HEK293 (cell line): ENCODE results near the gene IL1RAPL1.

ENCODE experiments used
- CTCF ChIP-seq: fragments of 450-650 bp; formaldehyde crosslinking; IDR thresholded peaks from 2 replicates; pipeline ENCODE4 v1.5.1; 2016; ENCODE audit warnings: missing biosample characterization, missing genetic modification characterization
- ELK4 ChIP-seq: IDR thresholded peaks from 2 replicates; pipeline ENCODE4 v1.6.1; 2011; ENCODE audit warnings: mild to moderate bottlenecking, low read depth, low read length, borderline replicate concordance
- KLF1 ChIP-seq: fragments of 450-650 bp; formaldehyde crosslinking; IDR thresholded peaks from 2 replicates; pipeline ENCODE4 v1.5.1; 2016; ENCODE audit warnings: missing biosample characterization, missing genetic modification characterization
- ZBTB8A ChIP-seq: fragments of 450-650 bp; formaldehyde crosslinking; IDR thresholded peaks from 2 replicates; pipeline ENCODE4 v1.5.1; 2016; ENCODE audit warnings: missing biosample characterization, missing genetic modification characterization
- ZNF76 ChIP-seq: fragments of 450-650 bp; formaldehyde crosslinking; IDR thresholded peaks from 2 replicates; pipeline ENCODE4; 2016; ENCODE audit warnings: low read depth, missing biosample characterization, missing genetic modification characterization, borderline replicate concordance
- TF ChIP-seq, protein P1 (sequence below): fragments of 450-650 bp; formaldehyde crosslinking; IDR thresholded peaks from 2 replicates; pipeline ENCODE4 v1.5.1; 2016; ENCODE audit warnings: missing biosample characterization, missing genetic modification characterization
- TF ChIP-seq, protein P2 (sequence below): fragments of 450-650 bp; formaldehyde crosslinking; IDR thresholded peaks from 2 replicates; pipeline ENCODE4 v1.5.1; 2016; ENCODE audit warnings: missing biosample characterization, missing genetic modification characterization
- TF ChIP-seq, protein P3 (sequence below): fragments of 450-650 bp; formaldehyde crosslinking; IDR thresholded peaks from 2 replicates; pipeline ENCODE4 v1.5.1; 2016; ENCODE audit warnings: missing biosample characterization, missing genetic modification characterization

- no peak for TF ChIP-seq ZBTB8A (tag by site-specific recombination)
- TF ChIP-seq ELK4, result no peak
- TF ChIP-seq, protein P1, sequence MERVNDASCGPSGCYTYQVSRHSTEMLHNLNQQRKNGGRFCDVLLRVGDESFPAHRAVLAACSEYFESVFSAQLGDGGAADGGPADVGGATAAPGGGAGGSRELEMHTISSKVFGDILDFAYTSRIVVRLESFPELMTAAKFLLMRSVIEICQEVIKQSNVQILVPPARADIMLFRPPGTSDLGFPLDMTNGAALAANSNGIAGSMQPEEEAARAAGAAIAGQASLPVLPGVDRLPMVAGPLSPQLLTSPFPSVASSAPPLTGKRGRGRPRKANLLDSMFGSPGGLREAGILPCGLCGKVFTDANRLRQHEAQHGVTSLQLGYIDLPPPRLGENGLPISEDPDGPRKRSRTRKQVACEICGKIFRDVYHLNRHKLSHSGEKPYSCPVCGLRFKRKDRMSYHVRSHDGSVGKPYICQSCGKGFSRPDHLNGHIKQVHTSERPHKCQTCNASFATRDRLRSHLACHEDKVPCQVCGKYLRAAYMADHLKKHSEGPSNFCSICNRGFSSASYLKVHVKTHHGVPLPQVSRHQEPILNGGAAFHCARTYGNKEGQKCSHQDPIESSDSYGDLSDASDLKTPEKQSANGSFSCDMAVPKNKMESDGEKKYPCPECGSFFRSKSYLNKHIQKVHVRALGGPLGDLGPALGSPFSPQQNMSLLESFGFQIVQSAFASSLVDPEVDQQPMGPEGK, result no peak
- no peak for TF ChIP-seq CTCF
- no peak for TF ChIP-seq KLF1 (tag by site-specific recombination)
- no peak for TF ChIP-seq ZNF76 (tag by site-specific recombination)
- TF ChIP-seq, protein P2, sequence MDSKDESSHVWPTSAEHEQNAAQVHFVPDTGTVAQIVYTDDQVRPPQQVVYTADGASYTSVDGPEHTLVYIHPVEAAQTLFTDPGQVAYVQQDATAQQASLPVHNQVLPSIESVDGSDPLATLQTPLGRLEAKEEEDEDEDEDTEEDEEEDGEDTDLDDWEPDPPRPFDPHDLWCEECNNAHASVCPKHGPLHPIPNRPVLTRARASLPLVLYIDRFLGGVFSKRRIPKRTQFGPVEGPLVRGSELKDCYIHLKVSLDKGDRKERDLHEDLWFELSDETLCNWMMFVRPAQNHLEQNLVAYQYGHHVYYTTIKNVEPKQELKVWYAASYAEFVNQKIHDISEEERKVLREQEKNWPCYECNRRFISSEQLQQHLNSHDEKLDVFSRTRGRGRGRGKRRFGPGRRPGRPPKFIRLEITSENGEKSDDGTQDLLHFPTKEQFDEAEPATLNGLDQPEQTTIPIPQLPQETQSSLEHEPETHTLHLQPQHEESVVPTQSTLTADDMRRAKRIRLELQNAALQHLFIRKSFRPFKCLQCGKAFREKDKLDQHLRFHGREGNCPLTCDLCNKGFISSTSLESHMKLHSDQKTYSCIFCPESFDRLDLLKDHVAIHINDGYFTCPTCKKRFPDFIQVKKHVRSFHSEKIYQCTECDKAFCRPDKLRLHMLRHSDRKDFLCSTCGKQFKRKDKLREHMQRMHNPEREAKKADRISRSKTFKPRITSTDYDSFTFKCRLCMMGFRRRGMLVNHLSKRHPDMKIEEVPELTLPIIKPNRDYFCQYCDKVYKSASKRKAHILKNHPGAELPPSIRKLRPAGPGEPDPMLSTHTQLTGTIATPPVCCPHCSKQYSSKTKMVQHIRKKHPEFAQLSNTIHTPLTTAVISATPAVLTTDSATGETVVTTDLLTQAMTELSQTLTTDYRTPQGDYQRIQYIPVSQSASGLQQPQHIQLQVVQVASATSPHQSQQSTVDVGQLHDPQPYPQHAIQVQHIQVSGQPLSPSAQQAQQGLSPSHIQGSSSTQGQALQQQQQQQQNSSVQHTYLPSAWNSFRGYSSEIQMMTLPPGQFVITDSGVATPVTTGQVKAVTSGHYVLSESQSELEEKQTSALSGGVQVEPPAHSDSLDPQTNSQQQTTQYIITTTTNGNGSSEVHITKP (tag by site-specific recombination), result no peak
- TF ChIP-seq, protein P3, sequence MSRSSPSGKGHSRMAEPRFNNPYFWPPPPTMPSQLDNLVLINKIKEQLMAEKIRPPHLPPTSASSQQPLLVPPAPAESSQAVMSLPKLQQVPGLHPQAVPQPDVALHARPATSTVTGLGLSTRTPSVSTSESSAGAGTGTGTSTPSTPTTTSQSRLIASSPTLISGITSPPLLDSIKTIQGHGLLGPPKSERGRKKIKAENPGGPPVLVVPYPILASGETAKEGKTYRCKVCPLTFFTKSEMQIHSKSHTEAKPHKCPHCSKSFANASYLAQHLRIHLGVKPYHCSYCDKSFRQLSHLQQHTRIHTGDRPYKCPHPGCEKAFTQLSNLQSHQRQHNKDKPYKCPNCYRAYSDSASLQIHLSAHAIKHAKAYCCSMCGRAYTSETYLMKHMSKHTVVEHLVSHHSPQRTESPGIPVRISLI (tag by site-specific recombination), result no peak
These were observed 868.5 kb downstream of the IL1RAPL1 start for GRCh38 chrX:29455702-29456101.
